Stimulated activated CD8-positive, alpha-beta memory T cell treated with anti-CD3 and anti-CD28 coated beads, Interleukin-7, amount 100 ng/mL, for 4 hours (primary cell): ENCODE data around the gene CTRB1.

ENCODE experiments used
- DNase-seq, 2 donors: peaks; one replicate each; pipeline ENCODE4 v3.0.0-alpha.2; 2020; ENCODE audit warnings: low read depth in 2 of 2

CTRB1 gene

DNA sequence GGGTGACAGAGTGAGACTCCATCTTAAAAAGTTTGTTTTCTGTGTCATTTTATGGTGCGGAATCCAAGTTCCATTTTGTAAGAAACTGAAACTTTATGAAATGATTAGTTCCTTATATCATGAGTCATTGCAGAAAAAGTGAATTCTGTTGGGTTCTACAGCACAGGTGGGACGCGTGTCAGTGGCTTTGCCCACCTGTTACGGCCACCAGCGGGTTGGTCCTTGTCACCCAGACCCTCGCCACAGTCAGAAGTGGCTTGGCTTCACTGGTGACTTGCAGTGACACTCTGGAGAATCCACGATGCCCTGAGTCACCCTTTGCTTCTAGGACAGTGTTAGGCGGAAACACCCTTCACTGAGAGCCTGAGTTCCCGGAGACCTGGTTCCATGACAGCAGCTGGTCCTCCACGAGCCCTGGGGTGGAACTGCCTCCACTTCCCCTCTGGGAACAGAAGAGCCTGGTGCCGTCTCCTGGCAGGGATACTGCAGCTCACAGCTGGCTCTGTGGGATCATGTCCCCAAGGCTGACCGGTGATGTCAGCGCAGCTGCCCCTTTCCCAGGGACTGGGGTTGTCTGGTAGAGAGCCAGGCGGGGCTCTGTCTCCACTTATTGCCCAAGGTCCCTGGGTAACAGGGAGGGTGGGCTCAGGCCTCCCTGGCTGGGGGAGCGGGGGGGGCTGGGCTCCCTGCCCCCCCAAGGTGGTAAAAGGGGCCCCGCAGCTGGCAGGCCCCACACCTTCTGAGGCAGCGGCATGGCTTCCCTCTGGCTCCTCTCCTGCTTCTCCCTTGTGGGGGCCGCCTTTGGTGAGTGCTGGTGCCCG, at the start of gene CTRB1:
CTRB1 (plus strand) TSS at position 733 of the 821 bp plus-strand sequence; CDS start at position 753, 20 bp downstream.
- DNase-seq = no peak

DNA sequence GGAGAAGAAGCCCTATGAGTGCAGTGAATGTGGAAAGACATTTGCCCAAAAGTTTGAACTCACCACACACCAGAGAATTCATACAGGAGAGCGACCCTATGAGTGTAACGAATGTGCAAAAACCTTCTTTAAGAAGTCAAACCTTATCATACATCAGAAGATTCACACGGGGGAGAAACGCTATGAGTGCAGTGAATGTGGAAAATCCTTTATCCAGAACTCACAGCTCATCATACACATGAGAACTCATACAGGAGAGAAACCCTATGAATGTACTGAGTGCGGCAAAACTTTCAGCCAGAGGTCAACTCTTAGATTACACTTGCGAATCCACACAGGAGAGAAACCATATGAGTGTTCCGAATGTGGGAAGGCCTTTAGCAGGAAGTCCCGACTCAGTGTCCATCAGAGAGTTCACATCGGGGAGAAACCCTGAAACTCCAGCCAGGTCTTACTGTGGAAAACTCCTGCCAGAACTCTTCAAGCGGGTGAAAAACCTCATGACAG, 48.8 kb upstream of the CTRB1 start:
- DNase-seq = no peak

DNA sequence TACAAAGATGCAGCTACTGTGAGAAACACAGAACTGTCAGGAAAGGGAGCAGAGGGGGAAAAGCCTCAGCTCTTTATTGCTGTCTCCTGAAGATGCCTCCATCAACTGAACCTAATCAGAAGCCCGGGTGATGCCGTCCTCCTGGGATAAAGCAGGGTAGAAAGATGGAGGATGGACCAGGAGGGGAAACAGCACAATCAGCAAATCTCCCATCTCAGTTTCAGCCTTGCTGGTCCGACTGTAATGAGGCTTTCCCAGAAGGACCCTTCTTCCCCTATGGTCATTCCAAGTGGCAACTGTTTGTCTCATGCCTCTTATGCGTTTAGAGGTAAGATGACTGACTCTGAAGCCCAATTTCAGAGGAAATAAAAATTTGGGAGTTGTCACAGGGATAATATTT, 46.2 kb upstream of the CTRB1 start:
- DNase-seq = no peak

DNA sequence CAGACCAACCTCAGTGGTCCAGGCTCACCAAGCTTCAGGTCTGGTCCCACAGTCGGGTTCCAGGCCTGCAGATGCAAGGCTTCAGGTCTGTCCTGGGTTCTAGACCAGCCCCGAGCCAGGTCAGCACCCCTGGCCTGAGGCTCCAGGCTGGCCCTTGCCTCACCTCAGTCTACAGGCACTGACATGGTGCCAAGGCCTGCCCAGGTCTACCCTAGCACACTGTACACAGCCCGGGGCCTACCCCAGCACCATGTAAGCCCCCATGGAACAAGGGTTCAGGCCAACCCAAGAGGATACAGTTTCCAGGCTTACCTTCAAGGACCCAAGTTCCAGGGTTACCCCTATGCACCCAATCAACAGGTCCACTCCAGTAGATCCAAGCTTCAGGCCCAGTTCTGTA, 43.7 kb upstream of the CTRB1 start:
- DNase-seq = no peak

DNA sequence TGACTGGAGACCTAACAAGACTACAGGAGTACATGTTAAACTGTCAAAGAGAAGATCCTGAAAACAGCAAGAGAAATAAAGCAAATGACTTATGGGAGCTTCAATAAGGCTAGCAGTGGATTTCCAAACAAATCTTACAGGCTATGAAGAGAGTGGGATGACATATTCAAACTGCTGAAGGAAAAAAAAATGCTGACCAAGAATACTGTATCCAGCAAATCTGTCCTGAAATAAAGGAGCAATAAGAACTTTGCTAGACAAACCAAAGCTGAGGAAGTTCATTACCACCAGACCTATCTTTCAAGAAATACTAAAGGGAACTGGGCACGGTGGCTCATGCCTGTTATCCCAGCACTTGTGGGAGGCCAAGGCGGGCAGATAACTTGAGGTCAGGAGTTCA, 41.9 kb upstream of the CTRB1 start:
- no peak for DNase-seq

DNA sequence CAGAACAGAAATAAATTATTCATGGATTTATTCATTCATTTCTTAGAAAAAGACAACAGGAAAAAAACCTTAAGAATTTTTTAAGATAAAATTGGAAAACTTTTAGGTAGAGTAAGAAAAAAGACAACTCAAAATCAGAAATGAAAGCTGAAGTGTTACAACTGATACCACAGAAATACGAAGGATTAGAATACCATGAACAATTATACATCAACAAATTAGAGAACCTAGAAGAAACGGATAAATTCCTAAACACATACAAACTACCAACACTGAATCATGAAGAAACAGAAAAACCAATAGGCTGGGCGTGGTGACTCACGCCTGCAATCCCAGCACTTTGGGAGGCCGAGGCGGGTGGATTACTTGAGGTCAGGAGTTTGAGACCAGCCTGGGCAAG, 39.6 kb upstream of the CTRB1 start:
- no peak for DNase-seq

DNA sequence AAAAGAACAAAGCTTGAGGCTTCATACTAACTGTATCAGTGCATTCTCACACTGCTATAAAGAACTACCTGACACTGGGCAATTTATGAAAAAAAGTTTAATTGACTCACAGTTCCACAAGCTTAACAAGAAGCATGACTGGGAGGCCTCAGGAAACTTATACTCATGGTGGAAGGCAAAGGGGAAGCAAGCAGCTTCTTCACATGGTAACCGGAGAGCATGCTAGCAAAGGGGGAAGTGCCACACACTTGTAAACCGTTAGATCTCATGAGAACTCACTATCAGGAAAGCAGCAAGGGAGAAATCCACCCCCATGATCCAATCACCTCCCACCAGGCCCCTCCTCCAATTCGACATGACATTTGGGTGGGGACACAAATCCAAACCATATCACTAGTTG, 37.2 kb upstream of the CTRB1 start:
- no peak for DNase-seq

DNA sequence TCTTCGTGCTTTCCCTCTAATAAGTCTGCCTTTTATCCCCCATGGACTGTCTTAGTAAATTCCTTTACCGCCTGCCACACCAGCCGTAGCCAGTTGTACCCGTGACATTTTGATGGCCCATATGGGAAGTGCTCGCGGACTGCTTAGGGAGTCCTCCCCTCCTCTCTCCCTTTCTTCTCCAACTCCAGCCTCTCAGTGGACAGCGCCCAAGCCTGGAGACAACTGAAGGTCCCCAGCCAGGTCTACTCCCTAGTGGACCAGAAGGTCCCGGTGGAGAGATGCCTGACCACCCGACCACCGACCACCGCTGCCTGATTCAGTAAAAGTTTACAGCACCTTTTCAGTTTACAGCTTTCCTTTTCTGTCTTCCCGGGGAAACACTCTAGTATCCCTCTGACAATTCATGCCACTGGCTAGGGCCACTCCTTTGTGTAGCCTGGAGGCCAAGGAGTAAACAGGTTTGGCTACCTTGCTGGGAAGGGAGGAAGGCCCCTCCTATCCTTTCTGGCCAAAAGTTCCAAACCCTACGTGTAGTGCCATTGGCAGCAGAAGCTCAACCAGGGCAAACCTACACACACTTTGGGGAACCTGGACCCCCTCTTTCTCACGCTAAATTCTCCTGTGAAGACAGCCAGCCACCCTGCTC, 29.8 kb upstream of the CTRB1 start:
- DNase-seq = no peak

DNA sequence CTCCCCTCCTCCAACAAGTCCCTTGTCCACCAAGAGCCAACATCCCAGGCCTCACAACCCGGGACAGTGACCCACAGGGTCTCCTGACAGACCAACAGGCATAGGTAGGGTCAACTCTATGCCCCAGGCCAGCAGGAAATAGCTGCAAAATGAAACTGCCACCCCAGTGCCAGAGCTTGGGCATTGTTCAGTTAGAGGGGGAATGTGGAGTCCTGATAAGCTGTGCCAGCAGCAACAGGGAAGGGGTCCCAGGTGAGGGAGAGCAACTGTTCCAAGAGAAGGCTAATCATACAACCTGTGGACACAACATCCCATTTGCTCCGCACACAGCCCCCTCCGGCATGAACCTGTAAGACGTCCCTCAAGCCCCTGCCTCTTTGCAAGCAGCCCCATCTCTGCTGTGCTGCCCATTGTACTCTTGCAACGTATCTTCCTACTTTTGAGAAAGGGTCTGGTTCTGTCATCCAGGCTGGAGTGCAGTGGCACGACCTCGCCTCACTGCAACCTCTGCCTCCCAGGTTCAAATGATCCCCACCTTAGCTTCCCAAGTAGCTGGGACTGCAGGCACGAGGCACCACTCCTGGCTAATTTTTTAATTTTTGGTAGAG, 29.0 kb upstream of the CTRB1 start:
- no peak for DNase-seq

DNA sequence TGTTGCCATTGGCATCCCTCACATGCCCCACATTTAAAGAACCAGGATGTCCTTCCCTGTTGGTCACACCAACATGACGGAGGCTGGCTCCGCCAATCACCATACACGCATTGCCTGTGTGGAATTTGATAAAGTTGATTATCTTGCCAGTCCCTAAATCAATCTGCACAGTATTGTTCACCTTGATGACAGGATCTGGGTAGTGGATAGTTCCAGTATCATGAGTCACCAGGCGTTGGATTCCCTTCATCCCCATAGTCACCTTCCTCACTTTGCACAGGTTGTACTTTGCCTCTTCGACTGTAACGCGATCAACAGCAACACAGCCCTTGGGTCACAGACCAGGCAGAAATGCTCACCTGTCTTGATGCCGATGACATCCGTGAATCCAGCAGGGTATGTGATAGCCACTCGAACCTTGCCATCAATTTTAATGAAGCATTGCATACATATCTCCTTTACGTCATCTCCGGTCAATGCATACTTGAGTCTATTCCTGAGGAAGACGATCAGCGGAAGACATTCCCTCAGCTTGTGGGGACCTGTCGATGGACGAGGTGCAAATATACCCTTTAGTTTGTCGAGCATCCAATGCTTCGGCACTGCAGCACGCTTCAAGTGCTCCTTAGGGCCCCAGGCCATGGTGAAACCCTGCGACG, 26.1 kb upstream of the CTRB1 start:
- DNase-seq = no peak

DNA sequence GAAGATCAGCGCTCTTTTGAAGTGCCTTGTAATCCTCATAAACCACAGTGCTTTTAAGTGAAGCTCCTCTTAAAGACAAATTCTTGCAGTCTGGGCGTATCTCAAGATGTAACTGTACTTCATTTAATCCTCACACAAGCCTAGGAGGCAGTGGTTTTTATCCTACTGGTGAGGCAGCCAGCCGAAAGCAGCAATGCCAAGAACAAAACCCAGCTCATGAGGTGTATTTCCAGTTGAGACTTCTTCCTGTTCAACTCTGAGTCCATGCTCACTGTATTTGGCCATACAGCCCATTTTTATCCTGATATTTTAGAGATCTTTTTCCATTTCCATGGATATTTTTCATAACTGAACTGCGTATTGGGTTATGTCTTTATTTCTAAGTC, 25.5 kb upstream of the CTRB1 start:
- DNase-seq = no peak

DNA sequence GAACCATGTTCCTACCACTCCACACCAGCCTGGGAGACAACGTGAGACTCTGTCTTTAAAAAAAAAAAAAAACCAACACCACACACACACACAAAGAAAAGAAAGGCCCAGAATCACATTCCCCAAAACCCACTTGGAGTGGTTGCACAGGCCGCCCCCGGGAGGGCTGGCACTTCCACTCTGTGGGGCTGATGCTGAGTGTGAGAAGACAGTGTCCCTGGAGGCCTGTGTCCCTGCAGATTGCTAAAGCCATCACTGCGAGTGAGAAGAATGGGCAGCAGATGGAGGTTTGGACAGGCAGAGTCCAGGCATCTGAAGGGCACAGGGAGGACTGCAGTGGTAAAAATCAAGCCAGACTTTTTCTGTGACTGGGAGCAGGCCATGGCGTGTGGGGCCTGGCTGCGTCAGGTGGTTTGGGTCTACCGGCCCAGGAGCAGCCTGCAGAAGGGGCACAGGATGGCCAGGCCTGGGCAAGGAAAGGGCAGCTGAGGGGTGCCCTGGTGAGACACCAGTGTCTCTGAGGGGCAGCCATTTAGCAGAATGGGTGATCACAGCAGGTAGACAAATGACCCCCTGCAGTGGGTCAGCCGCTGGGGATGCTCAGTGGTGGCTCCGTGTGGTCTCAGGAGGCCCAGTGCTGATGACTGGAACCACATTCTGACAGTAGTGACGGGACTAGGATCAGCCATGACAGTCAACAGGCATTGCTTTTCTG, 24.9 kb upstream of the CTRB1 start:
- no peak for DNase-seq

DNA sequence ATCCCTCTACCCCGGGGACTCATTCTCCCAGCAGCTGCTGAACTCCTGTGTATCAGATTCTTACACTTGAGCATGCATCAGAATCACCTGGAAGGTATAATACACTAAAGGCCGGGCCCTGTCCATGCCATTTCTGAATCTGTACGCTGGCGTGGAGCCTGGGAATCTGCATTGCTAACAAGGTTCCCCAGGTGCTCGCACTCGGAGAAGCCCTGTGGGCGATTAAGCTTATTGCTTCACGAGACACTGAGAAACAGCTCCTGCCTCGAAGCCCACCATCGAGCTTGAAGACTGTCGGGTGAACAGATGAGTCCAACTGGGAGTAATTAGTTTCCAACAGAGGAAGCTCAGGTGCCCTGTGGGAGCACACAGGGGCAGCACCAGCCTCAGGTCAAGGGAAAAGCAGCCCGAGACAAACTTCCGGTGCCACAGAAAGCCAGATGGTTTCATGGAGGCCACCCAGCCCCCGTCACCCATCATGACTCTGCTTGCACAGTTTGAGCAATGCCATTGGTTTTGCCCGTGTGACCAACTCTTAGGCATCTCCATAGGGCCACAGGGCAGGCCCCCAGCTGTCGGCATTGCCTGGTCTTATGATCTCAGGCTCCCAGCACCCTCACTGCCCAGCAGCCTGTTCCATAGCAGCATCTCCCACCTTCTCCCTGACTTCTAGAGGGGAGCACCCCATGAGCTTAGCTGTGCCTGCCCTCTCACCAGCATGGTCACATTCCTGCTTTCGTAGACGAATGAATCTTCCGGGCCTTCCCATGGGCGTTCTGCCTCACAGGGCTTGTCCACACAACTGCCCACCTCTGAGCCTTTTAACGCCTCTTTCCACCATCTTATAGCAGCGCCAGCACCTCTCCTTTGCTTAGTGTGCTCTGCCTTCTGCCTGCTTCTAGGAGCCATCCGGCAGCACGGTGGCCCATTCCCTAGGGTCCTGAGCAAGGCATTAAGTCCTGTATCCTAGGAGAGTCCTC, 22.7 kb upstream of the CTRB1 start:
- no peak for DNase-seq

DNA sequence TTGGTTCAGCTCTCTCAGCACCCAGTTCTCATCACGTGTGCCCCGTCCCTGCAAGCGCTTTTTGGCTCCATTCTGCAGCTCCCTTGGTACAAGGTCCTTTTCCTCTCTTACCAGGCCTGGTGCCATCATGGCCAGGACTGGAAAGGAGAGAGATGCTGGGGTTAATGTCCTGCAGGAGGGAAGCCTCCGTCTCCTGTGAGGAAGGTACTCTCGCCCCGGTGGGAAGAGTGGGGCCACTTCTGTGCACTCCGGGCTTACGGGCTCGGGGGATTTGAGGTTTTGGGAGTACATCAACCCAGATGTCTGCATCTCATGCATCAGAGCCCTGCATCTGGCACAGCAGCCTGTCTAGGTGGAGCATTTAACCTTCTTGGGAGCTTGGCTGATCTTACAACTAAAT, 22.0 kb upstream of the CTRB1 start:
- no peak for DNase-seq

DNA sequence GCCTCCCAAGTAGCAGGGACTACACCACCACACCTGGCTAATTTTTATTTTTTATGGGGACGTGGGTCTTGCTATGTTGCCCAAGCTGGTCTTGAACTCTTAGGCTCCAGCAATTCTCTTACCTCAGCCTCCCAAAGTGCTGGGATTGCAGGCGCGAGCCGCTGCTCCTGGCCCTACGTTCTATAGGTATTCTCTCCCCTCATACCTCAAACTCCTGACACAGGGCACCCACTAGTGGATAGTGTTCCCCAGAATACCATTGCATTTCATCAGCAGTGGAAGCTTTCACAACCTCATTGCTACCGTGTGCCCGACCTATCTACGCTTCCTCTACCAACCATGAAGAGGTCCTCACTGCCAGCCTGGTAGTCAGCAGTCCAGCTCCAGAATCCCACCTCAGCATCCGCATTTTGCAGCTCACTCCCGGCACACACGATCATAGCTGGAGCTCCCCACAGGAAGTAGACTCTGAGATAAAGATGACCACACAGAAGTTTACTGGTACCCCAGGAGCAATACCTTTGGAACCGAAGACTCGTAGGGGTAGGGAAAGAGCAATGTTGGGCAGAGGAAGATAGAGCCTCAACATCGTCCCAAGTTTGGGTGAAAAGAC, 21.2 kb upstream of the CTRB1 start:
- DNase-seq = no peak

DNA sequence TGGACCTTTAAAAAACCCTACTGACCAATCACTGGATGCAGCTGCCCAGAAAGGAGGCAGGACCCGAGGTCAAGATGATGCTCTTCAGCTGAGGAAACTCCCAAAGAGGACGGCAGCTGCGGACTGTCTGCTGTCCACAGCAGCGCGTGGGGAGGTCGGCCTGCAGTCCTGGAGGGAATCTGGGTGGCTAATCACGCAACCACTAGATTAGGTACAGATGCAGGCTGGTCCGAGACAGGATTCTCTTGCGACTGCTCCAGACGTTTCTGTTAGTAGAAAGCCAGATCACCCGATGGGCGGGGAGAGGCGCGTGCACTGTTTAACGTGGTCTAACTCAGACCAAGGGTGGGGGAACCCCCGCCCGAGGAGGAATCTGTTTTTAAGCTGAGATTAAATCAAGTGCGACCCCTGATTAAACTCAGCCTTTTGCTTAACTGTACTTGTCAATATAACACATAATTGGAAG, 20.6 kb upstream of the CTRB1 start:
- DNase-seq = no peak

DNA sequence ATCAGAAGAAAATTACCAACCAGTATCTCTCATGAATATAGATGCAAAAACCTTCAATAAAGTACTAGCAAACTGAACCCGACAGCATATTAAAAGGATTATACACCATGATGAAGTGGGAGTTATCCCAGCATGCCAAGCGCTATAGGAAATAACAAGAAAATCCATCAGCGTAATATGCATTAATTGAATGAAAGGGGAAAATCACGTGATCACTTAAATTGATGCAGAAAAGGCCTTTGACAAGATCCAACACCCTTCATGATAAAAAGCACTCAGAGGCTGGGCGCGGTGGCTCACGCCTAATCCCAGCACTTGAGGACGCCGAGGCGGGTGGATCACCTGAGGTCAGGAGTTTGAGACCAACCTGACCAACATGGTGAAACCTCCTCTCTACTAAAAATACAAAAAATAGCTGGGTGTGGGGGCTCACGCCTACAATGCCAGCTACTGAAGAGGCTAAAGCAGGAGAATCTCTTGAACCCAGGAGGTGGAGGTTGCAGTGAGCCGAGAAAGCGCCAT, 16.7 kb upstream of the CTRB1 start:
- no peak for DNase-seq

DNA sequence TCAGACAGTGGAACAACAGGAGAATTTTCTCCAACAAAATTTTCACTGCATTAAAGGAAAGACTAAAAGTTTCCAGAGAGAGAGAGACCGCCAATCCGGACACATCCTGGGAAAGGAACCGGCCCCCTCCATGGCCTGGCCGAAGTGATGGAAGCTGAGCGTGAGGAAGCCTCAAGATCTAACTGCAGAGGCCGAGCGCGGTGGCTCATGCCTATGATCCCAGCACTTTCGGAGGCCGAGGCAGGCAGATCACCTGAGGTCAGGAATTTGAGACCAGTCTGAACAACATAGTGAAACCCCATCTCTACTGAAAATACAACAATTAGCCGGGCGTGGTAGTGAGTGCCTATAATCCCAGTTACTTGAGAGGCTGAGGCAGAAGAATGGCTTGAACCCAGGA, 15.7 kb upstream of the CTRB1 start:
- no peak for DNase-seq

DNA sequence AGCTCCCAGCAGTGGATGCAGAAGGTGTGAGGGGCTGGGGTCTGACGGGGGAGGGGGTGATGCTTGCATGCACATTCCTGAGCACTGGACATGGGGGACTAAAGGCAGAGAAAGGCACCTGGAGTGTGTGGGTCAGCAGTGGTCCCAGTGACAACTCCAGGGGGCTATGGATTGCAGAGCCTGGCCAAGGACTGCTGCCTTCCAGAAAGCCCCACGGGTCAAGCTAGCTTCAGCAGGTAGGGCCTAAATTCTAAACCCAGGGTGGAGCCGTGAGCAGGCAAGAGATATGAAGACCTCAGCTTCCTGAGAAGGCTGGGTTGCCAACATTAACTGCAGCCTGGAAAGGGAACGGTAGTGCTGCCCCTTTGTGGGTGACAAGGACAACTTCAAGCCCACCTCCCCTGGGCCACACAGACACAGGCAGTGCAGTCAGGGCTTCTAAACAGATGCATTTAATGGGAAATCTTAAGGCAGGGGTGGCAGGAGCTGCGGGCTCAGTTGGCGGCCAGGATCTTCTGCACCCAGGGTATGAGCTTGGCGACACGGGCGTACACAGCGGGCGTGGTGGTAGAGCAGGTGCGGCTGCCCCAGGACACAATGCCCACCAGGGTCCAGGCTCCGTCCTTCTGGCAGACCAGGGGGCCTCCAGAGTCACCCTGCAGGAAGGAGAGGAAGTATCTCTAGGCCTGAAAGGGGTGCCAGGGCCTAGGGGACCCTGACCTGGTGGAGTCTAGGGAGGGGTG, 14.9 kb upstream of the CTRB1 start:
- no peak for DNase-seq
